HL-60 (cell line): Measurements from ENCODE around the gene DLGAP5.

Experiments
- DNase-seq, 2 experiments: peaks; one replicate each; pipeline ENCODE4 v3.0.0-alpha.2; 2010 to 2020; ENCODE audit warnings: low read depth in 1 of 2, low spot score in 1 of 2
- H3K27ac ChIP-seq: fragments of 250-450 bp; sonication (Bioruptor Pico); replicated peaks from 2 replicates; pipeline ENCODE4 v1.5.1; 2020; ENCODE audit warnings: mild to moderate bottlenecking, moderate library complexity
- H3K27me3 ChIP-seq: fragments of 250-450 bp; sonication (Bioruptor Pico); 2 replicates; pipeline ENCODE4 v1.5.1; 2021; ENCODE audit warnings: mild to moderate bottlenecking, moderate library complexity; ENCODE audit not compliant: insufficient read depth, poor library complexity, severe bottlenecking
- H3K4me3 ChIP-seq: replicated peaks from 2 replicates; pipeline ENCODE4 v1.5.1; 2011; ENCODE audit warnings: mild to moderate bottlenecking, control low read depth, low read length; ENCODE audit not compliant: insufficient read depth
- GABPA ChIP-seq: IDR thresholded peaks from 2 replicates; pipeline ENCODE4 v1.6.1; 2012; ENCODE audit warnings: low read depth
- POLR2AphosphoS5 ChIP-seq: IDR thresholded peaks from 2 replicates; pipeline ENCODE4 v1.6.1; 2012; ENCODE audit warnings: low read depth
- SPI1 ChIP-seq: IDR thresholded peaks from 2 replicates; pipeline ENCODE4 v1.6.1; 2012; ENCODE audit warnings: low read depth, mild to moderate bottlenecking, borderline replicate concordance
- TF ChIP-seq, protein P1 (sequence below): IDR thresholded peaks from 2 replicates; pipeline ENCODE4 v1.6.1; 2012; ENCODE audit warnings: low read depth; ENCODE audit not compliant: insufficient replicate concordance
- TF ChIP-seq, protein P2 (sequence below): IDR thresholded peaks from one replicate; pipeline ENCODE4 v1.5.1; 2011; ENCODE audit warnings: low read length, control low read depth, inconsistent platforms; ENCODE audit not compliant: insufficient read depth

The DLGAP5 gene

DNA sequence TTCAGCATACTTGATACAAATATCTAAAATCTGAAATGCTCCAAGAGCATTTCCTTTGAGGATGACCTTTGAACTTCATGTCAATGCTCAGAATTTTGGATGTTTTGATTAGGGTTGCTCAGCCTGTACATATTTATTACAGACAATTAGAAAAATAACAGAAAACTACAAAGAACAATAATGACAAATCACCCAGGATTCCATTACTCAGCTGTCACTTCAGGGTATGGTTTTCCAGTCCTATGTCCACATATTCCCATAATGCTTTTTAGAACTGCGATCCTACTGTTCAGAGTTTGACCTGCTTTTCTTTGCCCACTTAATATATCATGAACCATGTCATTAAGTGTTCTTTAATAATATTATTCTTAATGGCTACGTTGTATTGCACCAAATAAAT lies 11.4 kb downstream of the DLGAP5 start:
- Histone ChIP-seq H3K27ac (no peak overlapping the region), H3K27me3 (no peaks in the 10 kb centered on the region), H3K4me3 (no peak overlapping the region)
- DNase-seq = no peak
- TF ChIP-seq, protein P1, sequence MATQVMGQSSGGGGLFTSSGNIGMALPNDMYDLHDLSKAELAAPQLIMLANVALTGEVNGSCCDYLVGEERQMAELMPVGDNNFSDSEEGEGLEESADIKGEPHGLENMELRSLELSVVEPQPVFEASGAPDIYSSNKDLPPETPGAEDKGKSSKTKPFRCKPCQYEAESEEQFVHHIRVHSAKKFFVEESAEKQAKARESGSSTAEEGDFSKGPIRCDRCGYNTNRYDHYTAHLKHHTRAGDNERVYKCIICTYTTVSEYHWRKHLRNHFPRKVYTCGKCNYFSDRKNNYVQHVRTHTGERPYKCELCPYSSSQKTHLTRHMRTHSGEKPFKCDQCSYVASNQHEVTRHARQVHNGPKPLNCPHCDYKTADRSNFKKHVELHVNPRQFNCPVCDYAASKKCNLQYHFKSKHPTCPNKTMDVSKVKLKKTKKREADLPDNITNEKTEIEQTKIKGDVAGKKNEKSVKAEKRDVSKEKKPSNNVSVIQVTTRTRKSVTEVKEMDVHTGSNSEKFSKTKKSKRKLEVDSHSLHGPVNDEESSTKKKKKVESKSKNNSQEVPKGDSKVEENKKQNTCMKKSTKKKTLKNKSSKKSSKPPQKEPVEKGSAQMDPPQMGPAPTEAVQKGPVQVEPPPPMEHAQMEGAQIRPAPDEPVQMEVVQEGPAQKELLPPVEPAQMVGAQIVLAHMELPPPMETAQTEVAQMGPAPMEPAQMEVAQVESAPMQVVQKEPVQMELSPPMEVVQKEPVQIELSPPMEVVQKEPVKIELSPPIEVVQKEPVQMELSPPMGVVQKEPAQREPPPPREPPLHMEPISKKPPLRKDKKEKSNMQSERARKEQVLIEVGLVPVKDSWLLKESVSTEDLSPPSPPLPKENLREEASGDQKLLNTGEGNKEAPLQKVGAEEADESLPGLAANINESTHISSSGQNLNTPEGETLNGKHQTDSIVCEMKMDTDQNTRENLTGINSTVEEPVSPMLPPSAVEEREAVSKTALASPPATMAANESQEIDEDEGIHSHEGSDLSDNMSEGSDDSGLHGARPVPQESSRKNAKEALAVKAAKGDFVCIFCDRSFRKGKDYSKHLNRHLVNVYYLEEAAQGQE = no peak
- TF ChIP-seq POLR2AphosphoS5 (no peak), GABPA (no peak), SPI1 (no peak)
- TF ChIP-seq, protein P2, sequence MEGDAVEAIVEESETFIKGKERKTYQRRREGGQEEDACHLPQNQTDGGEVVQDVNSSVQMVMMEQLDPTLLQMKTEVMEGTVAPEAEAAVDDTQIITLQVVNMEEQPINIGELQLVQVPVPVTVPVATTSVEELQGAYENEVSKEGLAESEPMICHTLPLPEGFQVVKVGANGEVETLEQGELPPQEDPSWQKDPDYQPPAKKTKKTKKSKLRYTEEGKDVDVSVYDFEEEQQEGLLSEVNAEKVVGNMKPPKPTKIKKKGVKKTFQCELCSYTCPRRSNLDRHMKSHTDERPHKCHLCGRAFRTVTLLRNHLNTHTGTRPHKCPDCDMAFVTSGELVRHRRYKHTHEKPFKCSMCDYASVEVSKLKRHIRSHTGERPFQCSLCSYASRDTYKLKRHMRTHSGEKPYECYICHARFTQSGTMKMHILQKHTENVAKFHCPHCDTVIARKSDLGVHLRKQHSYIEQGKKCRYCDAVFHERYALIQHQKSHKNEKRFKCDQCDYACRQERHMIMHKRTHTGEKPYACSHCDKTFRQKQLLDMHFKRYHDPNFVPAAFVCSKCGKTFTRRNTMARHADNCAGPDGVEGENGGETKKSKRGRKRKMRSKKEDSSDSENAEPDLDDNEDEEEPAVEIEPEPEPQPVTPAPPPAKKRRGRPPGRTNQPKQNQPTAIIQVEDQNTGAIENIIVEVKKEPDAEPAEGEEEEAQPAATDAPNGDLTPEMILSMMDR = no peak

DNA sequence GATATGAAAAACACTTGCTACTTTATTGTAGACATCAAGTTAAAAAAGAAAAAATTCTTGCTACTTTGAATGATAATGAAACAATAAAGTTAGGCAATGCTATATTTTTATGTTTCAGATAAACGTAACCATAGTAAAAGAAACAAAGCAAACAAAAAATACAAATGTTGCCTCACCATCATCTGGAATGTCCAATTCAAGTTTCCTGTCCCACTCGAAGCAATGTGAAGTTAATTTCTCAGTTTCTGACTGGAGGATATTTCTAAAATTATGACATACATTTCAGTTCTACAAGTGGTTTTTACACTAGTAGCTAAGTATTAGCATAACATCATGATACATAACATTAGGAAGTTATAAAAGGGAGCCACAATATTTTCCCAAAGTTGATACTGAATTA lies 20.9 kb downstream of the DLGAP5 start:
- Histone ChIP-seq H3K27me3 (no peaks in the 10 kb centered on the region), H3K27ac (no peak overlapping the region), H3K4me3 (no peak overlapping the region)
- TF ChIP-seq SPI1 = no peak
- TF ChIP-seq GABPA = no peak
- TF ChIP-seq POLR2AphosphoS5 = no peak
- TF ChIP-seq, protein P1 = no peak
- TF ChIP-seq, protein P2 = no peak
- DNase-seq = no peak

DNA sequence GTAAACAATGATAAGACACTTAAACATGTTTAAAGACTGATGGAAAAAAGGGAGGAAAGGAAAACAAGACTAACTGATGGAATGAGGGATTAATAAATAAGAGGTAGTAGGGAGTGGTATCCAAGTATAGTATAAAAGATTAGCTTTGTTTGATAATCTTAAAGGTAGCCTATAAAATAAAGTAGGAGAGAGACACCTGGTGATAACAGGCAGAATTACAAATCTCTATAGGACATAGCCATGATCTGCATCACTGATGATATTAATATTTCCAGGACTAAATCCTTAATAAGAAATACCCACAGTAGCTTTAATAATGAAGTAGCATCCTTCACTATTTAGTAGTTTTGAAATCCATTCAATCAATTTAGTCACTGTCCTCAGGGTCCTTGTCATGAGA lies 30.4 kb downstream of the DLGAP5 start:
- Histone ChIP-seq H3K27me3 (no peaks in the 10 kb centered on the region), H3K27ac (no peak overlapping the region), H3K4me3 (no peak overlapping the region)
- TF ChIP-seq GABPA = no peak
- TF ChIP-seq, protein P2 = peak; percentile 7
- TF ChIP-seq, protein P1 = no peak
- TF ChIP-seq SPI1 = no peak
- DNase-seq = no peak
